ENCODE results near the gene CTRB2.

GRCh38 chr16:75216127-75216526 is 9.2 kb upstream of the CTRB2 start:
- TF ChIP-seq EZH2 (IDR thresholded peaks at IDR 0.05; ENCODE audit: borderline replicate concordance, low read length) (no peak), CTCF (conservative IDR thresholded peaks at IDR 0.05 in 1 of 2, IDR thresholded peaks at IDR 0.05 in 1 of 2; ENCODE audit: extremely low read depth in 1 of 2, insufficient read depth in 1 of 2, low read depth in 1 of 2, low read length in 2 of 2) (no peak)
